K562 (cell line): ENCODE data around the gene PEF1. TPM values are rescaled to one million over a fixed set of nuclear protein-coding genes. Genes with fewer than 3 reads are reported as not detected.

Experiments used
- ATAC-seq: fragments of 200-7000 bp; cut with Tn5 transposase; 3 replicates; pipeline ENCODE4 v1.9.1; 2020; ENCODE audit warnings: moderate library complexity
- BruUV-seq: library from RNA; stranded (reverse); fragments of 400-500 nt; replicated peaks from 2 replicates; lab custom pipeline; 2021; lab: Mats Ljungman, UMichigan
- CTCF ChIA-PET: fragments of 300-600 bp; formaldehyde crosslinking; extraction: SDS; loops from one replicate; lab custom pipeline; 2021; ENCODE audit warnings: low intra/inter-chr PET ratio; lab: Yijun Ruan, JAX
- POLR2A ChIA-PET: fragments of 300-600, 350-650 bp; sonication (Branson Sonifier 250); formaldehyde crosslinking; extraction: SDS; loops from one replicate; lab custom pipeline; 2021; ENCODE audit warnings: antibody characterized with exemption, inconsistent platforms; lab: Yijun Ruan, JAX
- DNase-seq, 4 experiments: peaks; one replicate each; pipeline versions ENCODE4 v3.0.0 to v3.0.0-alpha.2; 2011 to 2018; ENCODE audit warnings: low spot score in 3 of 4, mixed read lengths in 3 of 4; ENCODE audit errors: extremely low read depth in 1 of 4
- FAIRE-seq: peaks from 2 replicates; lab custom pipeline; 2011; peaks lifted over from hg19 to GRCh38; lab: Jason Lieb, UNC
- H2AFZ ChIP-seq: 2 replicates; pipeline ENCODE4 v1.6.0; 2011; ENCODE audit warnings: low read depth, low read length, control low read depth, inconsistent platforms
- H3K27ac ChIP-seq: fragments of 200-600 bp; 3 replicates; pipeline ENCODE4 v1.8.0; 2011; ENCODE audit warnings: low read depth, mild to moderate bottlenecking, control low read depth, inconsistent platforms, low read length, moderate library complexity, mixed read lengths; ENCODE audit errors: extremely low read depth
- H3K27me3 ChIP-seq, 2 experiments: fragments of 300-600 bp in 1 of 2; 2 replicates in 1 of 2; 3 replicates in 1 of 2; pipeline versions ENCODE4 v1.6.0 to v1.8.0; 2011; ENCODE audit warnings: inconsistent platforms in 2 of 2, low read length in 2 of 2, mild to moderate bottlenecking in 1 of 2, mixed read lengths in 1 of 2, moderate library complexity in 1 of 2; ENCODE audit not compliant: control insufficient read depth in 2 of 2, insufficient read depth in 2 of 2
- H3K36me3 ChIP-seq: fragments of 300-600 bp; 3 replicates; pipeline ENCODE4 v1.8.0; 2011; ENCODE audit warnings: mild to moderate bottlenecking, low read length, inconsistent platforms; ENCODE audit not compliant: control insufficient read depth, insufficient read depth
- H3K4me1 ChIP-seq, 2 experiments: fragments of 200-600 bp in 1 of 2; replicated peaks in 1 of 2; 2 replicates in 1 of 2; 3 replicates in 1 of 2; pipeline versions ENCODE4 v1.5.1 to v1.8.0; 2011; ENCODE audit warnings: inconsistent platforms in 2 of 2, low read length in 2 of 2, mild to moderate bottlenecking in 1 of 2, mixed read lengths in 1 of 2, moderate library complexity in 1 of 2; ENCODE audit not compliant: control insufficient read depth in 2 of 2, insufficient read depth in 2 of 2
- H3K4me2 ChIP-seq: 2 replicates; pipeline ENCODE4 v1.6.1; 2011; ENCODE audit warnings: low read length, control low read depth, inconsistent platforms, mixed read lengths; ENCODE audit not compliant: insufficient read depth
- H3K4me3 ChIP-seq: fragments of 200-600 bp; sonication (generic), shearing (Covaris generic); 2 replicates; pipeline ENCODE4 v1.5.1; 2016; ENCODE audit warnings: control low read depth, inconsistent platforms
- H3K79me2 ChIP-seq: fragments of 200-600 bp; 3 replicates; pipeline ENCODE4 v1.8.0; 2011; ENCODE audit warnings: low read length, inconsistent platforms; ENCODE audit not compliant: control insufficient read depth, insufficient read depth
- H3K9ac ChIP-seq, 2 experiments: 2 replicates each; pipeline versions ENCODE4 v1.6.0 to v1.6.1; 2011; ENCODE audit warnings: low read depth in 2 of 2, low read length in 2 of 2, control low read depth in 1 of 2, inconsistent platforms in 1 of 2, mild to moderate bottlenecking in 1 of 2, mixed read lengths in 1 of 2; ENCODE audit not compliant: insufficient read depth in 1 of 2
- H3K9me1 ChIP-seq: one replicate; pipeline ENCODE4 v1.6.0; 2011; ENCODE audit warnings: inconsistent platforms, mild to moderate bottlenecking, low read length, moderate library complexity; ENCODE audit not compliant: control insufficient read depth, insufficient read depth
- H3K9me3 ChIP-seq: replicated peaks from 2 replicates; pipeline ENCODE4 v1.5.1; 2011; ENCODE audit warnings: low read depth, low read length, inconsistent platforms; ENCODE audit not compliant: control insufficient read depth, insufficient read depth
- H4K20me1 ChIP-seq: replicated peaks from 2 replicates; pipeline ENCODE4 v1.6.1; 2011; ENCODE audit warnings: low read length, inconsistent platforms, mixed read lengths; ENCODE audit not compliant: control insufficient read depth, insufficient read depth
- CXXC5 ChIP-seq: fragments of 250-450 bp; sonication (Bioruptor Pico); IDR thresholded peaks from 2 replicates; pipeline ENCODE4 v1.8.0; 2022; ENCODE audit warnings: inconsistent platforms, mild to moderate bottlenecking, moderate library complexity
- E2F4 ChIP-seq: sonication (generic); formaldehyde crosslinking; IDR thresholded peaks from 2 replicates; pipeline ENCODE4 v1.8.0; 2022; ENCODE audit warnings: mild to moderate bottlenecking, low read depth, missing genetic modification reagents
- PHF21A ChIP-seq: fragments of 450-650 bp; IDR thresholded peaks from 2 replicates; pipeline ENCODE4 v1.6.1; 2017; ENCODE audit warnings: low read depth, borderline replicate concordance
- RAD21 ChIP-seq, 2 experiments: fragments of 250-450 bp in 1 of 2; fragments of 450-650 bp in 1 of 2; sonication (Bioruptor Pico) in 1 of 2; formaldehyde crosslinking in 1 of 2; IDR thresholded peaks in 1 of 2; conservative IDR thresholded peaks in 1 of 2; 2 replicates each; pipeline versions ENCODE4 v1.4.0 to v1.8.0; 2020 to 2022; ENCODE audit warnings: mild to moderate bottlenecking in 2 of 2, moderate library complexity in 1 of 2
- ZNF57 ChIP-seq: fragments of 450-650 bp; formaldehyde crosslinking; IDR thresholded peaks from 2 replicates; pipeline ENCODE4 v1.4.0; 2020; ENCODE audit warnings: mild to moderate bottlenecking, moderate library complexity
- ZNF77 ChIP-seq: fragments of 250-450 bp; sonication (Bioruptor Pico); IDR thresholded peaks from 2 replicates; pipeline ENCODE4 v1.5.0; 2020
- WGBS: fragments of 100-300 bp; shearing (Covaris generic); methylation state at CpG from one replicate; pipeline ENCODE4 v1.1.6; 2016; ENCODE audit warnings: low coverage, mixed read lengths; ENCODE audit not compliant: insufficient coverage; ENCODE audit errors: missing lambda C conversion rate; 5-methylcytosine and 5-hydroxymethylcytosine counted together
- in situ Hi-C: fragments of 300-500 bp; cut with MboI; formaldehyde crosslinking; loops from 4 replicates; pipeline ENCODE4 v1.15.0; 2018; ENCODE audit warnings: inconsistent platforms, mixed read lengths
- intact Hi-C: fragments of 100-400 bp; cut with micrococcal nuclease; formaldehyde crosslinking; loops from 2 replicates; pipeline ENCODE4 v1.14.2; 2022
- polyA plus RNA-seq, 8 experiments: library from polyadenylated mRNA; depleted of rRNA in 4 of 8; stranded (reverse) in 5 of 8; unstranded in 3 of 8; fragments of >200 nt; fragmentation: Nextera tagmentation in 2 of 8; fragmentation: Illumina TruSeq in 1 of 8; extraction: Ambion mirVana in 2 of 8; extraction: Trizol in 1 of 8; gene quantifications; 2 replicates each; pipeline versions ENCODE4 v1.2.1 to v1.2.3, GENCODE V29; 2011 to 2014; ENCODE audit warnings: inconsistent platforms in 1 of 8, missing spikeins in 1 of 8
- total RNA-seq, 7 experiments: library from RNA; depleted of rRNA in 6 of 7; stranded (reverse); fragments of >200 nt in 6 of 7; fragmentation: Illumina TruSeq in 2 of 7; extraction: Trizol in 2 of 7; gene quantifications; 2 replicates each; pipeline versions ENCODE4 v1.2.1 to v1.2.3, GENCODE V29; 2011 to 2021; ENCODE audit warnings: low replicate concordance in 1 of 7
- TF ChIP-seq, protein P1 (sequence below): fragments of 250-450 bp; sonication (Bioruptor Pico); IDR thresholded peaks from 2 replicates; pipeline ENCODE4 v1.9.0; 2021; ENCODE audit warnings: mild to moderate bottlenecking
- TF ChIP-seq, protein P2 (sequence below): fragments of 450-650 bp; IDR thresholded peaks from 2 replicates; pipeline ENCODE4 v1.6.1; 2016; ENCODE audit warnings: low read depth

Gene PEF1
- total and polyA plus RNA-seq, 9 of the 15 experiments (the other 6 are each of a cell fraction or from before 2014, with no cell fraction given) = 26.3 to 95.5 (median 61.9) TPM

- FAIRE-seq (no peak), ATAC-seq (no peak), DNase-seq (no peak)
- H4K20me1 ChIP-seq = peaks cover 24% of the 10 kb centered on the region
- in situ Hi-C loops (no loop called here), intact Hi-C loops (no loop called here)
- H3K9me1 ChIP-seq = no peaks in the 10 kb centered on the region
- H3K27ac ChIP-seq = no peak overlapping the region
- no peak overlapping the region for H2AFZ ChIP-seq
- BruUV-seq = no TSS peak
- no peak overlapping the region for H3K4me2 ChIP-seq
- H3K27me3 ChIP-seq = peaks cover 30 to 76% of the 10 kb centered on the region in 2 experiments
- TF ChIP-seq E2F4 (CRISPR knock-in tag) = no peak
- no peak for TF ChIP-seq ZNF77
- TF ChIP-seq, protein P1, sequence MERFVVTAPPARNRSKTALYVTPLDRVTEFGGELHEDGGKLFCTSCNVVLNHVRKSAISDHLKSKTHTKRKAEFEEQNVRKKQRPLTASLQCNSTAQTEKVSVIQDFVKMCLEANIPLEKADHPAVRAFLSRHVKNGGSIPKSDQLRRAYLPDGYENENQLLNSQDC (CRISPR knock-in tag) = no peak
- no peak for TF ChIP-seq ZNF57 (CRISPR knock-in tag)
- no peak for TF ChIP-seq RAD21 (CRISPR knock-in tag; conservative IDR thresholded peaks at IDR 0.05 in 1 of 2, IDR thresholded peaks at IDR 0.05 in 1 of 2)
- TF ChIP-seq, protein P2, sequence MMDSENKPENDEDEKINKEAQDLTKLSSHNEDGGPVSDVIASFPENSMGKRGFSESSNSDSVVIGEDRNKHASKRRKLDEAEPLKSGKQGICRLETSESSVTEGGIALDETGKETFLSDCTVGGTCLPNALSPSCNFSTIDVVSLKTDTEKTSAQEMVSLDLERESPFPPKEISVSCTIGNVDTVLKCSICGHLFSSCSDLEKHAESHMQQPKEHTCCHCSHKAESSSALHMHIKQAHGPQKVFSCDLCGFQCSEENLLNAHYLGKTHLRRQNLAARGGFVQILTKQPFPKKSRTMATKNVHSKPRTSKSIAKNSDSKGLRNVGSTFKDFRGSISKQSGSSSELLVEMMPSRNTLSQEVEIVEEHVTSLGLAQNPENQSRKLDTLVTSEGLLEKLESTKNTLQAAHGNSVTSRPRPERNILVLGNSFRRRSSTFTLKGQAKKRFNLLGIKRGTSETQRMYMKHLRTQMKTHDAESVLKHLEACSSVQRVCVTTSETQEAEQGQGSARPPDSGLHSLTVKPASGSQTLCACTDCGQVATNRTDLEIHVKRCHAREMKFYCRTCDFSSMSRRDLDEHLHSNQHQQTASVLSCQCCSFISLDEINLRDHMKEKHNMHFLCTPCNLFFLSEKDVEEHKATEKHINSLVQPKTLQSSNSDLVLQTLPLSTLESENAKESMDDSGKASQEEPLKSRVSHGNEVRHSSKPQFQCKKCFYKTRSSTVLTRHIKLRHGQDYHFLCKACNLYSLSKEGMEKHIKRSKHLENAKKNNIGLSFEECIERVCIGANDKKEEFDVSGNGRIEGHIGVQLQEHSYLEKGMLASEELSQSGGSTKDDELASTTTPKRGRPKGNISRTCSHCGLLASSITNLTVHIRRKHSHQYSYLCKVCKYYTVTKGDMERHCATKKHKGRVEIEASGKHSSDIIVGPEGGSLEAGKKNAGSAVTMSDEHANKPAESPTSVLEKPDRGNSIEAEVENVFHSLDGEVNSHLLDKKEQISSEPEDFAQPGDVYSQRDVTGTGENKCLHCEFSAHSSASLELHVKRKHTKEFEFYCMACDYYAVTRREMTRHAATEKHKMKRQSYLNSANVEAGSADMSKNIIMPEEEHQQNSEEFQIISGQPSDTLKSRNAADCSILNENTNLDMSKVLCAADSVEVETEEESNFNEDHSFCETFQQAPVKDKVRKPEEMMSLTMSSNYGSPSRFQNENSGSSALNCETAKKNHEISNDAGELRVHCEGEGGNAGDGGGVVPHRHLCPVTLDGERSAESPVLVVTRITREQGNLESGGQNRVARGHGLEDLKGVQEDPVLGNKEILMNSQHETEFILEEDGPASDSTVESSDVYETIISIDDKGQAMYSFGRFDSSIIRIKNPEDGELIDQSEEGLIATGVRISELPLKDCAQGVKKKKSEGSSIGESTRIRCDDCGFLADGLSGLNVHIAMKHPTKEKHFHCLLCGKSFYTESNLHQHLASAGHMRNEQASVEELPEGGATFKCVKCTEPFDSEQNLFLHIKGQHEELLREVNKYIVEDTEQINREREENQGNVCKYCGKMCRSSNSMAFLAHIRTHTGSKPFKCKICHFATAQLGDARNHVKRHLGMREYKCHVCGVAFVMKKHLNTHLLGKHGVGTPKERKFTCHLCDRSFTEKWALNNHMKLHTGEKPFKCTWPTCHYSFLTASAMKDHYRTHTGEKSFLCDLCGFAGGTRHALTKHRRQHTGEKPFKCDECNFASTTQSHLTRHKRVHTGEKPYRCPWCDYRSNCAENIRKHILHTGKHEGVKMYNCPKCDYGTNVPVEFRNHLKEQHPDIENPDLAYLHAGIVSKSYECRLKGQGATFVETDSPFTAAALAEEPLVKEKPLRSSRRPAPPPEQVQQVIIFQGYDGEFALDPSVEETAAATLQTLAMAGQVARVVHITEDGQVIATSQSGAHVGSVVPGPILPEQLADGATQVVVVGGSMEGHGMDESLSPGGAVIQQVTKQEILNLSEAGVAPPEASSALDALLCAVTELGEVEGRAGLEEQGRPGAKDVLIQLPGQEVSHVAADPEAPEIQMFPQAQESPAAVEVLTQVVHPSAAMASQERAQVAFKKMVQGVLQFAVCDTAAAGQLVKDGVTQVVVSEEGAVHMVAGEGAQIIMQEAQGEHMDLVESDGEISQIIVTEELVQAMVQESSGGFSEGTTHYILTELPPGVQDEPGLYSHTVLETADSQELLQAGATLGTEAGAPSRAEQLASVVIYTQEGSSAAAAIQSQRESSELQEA = no peak
- no peak for TF ChIP-seq PHF21A
- no peak for TF ChIP-seq CXXC5
- no peak overlapping the region for H3K9ac ChIP-seq
- H3K36me3 ChIP-seq = no peaks in the 10 kb centered on the region
- CTCF ChIA-PET = no interaction called here
- H3K9me3 ChIP-seq = no peaks in the 10 kb centered on the region
- no peak overlapping the region for H3K4me3 ChIP-seq
- no peaks in the 10 kb centered on the region for H3K79me2 ChIP-seq
- H3K4me1 ChIP-seq = peaks cover 0 to 16% of the 10 kb centered on the region in 2 experiments; a peak in 2 of 5 replicates
- POLR2A ChIA-PET = interaction anchor here (0.7 kb wide), 1 partner anchor 195 kb away, joined by 3 read pairs; no protein-coding TSS in a partner anchor
- WGBS = 17% methylated on average over 6 of the region's 6 CpGs
Measured at GRCh38 chr1:31615414-31615813, 29.3 kb downstream of the PEF1 start.
